IPS-15b (cell line): ENCODE results near the gene PXDN.
"Not testable (repeated sequence)": the region's sequence is repeated elsewhere in the genome, so short reads cannot be mapped to it uniquely, and the experiment has no call there.

Experiments used
- H3K27me3 ChIP-seq: one replicate; pipeline ENCODE4 v1.6.1; 2013; ENCODE audit warnings: low read length; ENCODE audit not compliant: control insufficient read depth, insufficient read depth
- H3K36me3 ChIP-seq: one replicate; pipeline ENCODE4 v1.6.1; 2013; ENCODE audit warnings: low read length; ENCODE audit not compliant: control insufficient read depth, insufficient read depth
- H3K4me1 ChIP-seq: one replicate; pipeline ENCODE4 v1.6.1; 2013; ENCODE audit warnings: mild to moderate bottlenecking, low read length; ENCODE audit not compliant: control insufficient read depth, insufficient read depth
- H3K4me3 ChIP-seq: one replicate; pipeline ENCODE4 v1.5.1; 2013; ENCODE audit warnings: low read depth, low read length
- H3K9ac ChIP-seq: one replicate; pipeline ENCODE4 v1.6.1; 2013; ENCODE audit warnings: low read depth, mild to moderate bottlenecking, low read length
- H3K9me3 ChIP-seq: one replicate; pipeline ENCODE4 v1.6.1; 2013; ENCODE audit warnings: mild to moderate bottlenecking, low read length; ENCODE audit not compliant: control insufficient read depth, insufficient read depth

PXDN gene

GRCh38 chr2:1742301-1742680 is 2.0 kb downstream of the PXDN start:
- H3K27me3 ChIP-seq, result peaks cover 23% of the 10 kb centered on the region
- H3K9me3 ChIP-seq, result no peaks in the 10 kb centered on the region
- peak overlapping the region; percentile 47 for H3K9ac ChIP-seq
- H3K4me1 ChIP-seq, result peaks cover 4% of the 10 kb centered on the region
- peak overlapping the region; percentile 72 for H3K4me3 ChIP-seq
- no peaks in the 10 kb centered on the region for H3K36me3 ChIP-seq

- H3K9ac ChIP-seq, result peak overlapping the region; percentile 47
- peaks cover 20% of the 10 kb centered on the region for H3K27me3 ChIP-seq
- no peaks in the 10 kb centered on the region for H3K9me3 ChIP-seq
- H3K36me3 ChIP-seq, result no peaks in the 10 kb centered on the region
- H3K4me1 ChIP-seq, result peaks cover 4% of the 10 kb centered on the region
- H3K4me3 ChIP-seq, result peak overlapping the region; percentile 72
These were observed 2.5 kb downstream of the PXDN start for GRCh38 chr2:1741851-1742250.

GRCh38 chr2:1740716-1741589 is 3.4 kb downstream of the PXDN start:
- H3K27me3 ChIP-seq, result peaks cover 11% of the 10 kb centered on the region
- no peaks in the 10 kb centered on the region for H3K9me3 ChIP-seq
- H3K36me3 ChIP-seq, result no peaks in the 10 kb centered on the region
- H3K4me1 ChIP-seq, result peaks cover 4% of the 10 kb centered on the region
- no peak overlapping the region for H3K9ac ChIP-seq
- H3K4me3 ChIP-seq, result no peak overlapping the region

- Histone ChIP-seq H3K27me3 (peaks cover 3% of the 10 kb centered on the region), H3K9me3 (no peaks in the 10 kb centered on the region), H3K36me3 (no peaks in the 10 kb centered on the region), H3K4me1 (peaks cover 4% of the 10 kb centered on the region), H3K4me3 (no peak overlapping the region), H3K9ac (no peak overlapping the region)
These were observed 4.2 kb downstream of the PXDN start for GRCh38 chr2:1739961-1740715.

GRCh38 chr2:1739322-1739957 is 4.9 kb downstream of the PXDN start:
- Histone ChIP-seq H3K9ac (no peak overlapping the region), H3K36me3 (no peaks in the 10 kb centered on the region), H3K4me3 (no peak overlapping the region), H3K9me3 (no peaks in the 10 kb centered on the region), H3K4me1 (peaks cover 4% of the 10 kb centered on the region), H3K27me3 (peaks cover 3% of the 10 kb centered on the region)

GRCh38 chr2:1738646-1739302 is 5.5 kb downstream of the PXDN start:
- no peaks in the 10 kb centered on the region for H3K36me3 ChIP-seq
- no peak overlapping the region for H3K9ac ChIP-seq
- no peak overlapping the region for H3K4me3 ChIP-seq
- peaks cover 3% of the 10 kb centered on the region for H3K27me3 ChIP-seq
- H3K4me1 ChIP-seq, result peaks cover 4% of the 10 kb centered on the region
- no peaks in the 10 kb centered on the region for H3K9me3 ChIP-seq

GRCh38 chr2:1738163-1738562 is 6.2 kb downstream of the PXDN start:
- Histone ChIP-seq H3K9ac (no peak overlapping the region), H3K4me1 (peaks cover 4% of the 10 kb centered on the region), H3K4me3 (no peak overlapping the region), H3K36me3 (no peaks in the 10 kb centered on the region), H3K27me3 (peaks cover 3% of the 10 kb centered on the region), H3K9me3 (no peaks in the 10 kb centered on the region)

GRCh38 chr2:1736997-1737480 is 7.3 kb downstream of the PXDN start:
- H3K9me3 ChIP-seq, result no peaks in the 10 kb centered on the region
- no peaks in the 10 kb centered on the region for H3K36me3 ChIP-seq
- H3K4me3 ChIP-seq, result no peak overlapping the region
- no peak overlapping the region for H3K9ac ChIP-seq
- no peaks in the 10 kb centered on the region for H3K27me3 ChIP-seq
- peaks cover under 1% of the 10 kb centered on the region for H3K4me1 ChIP-seq

GRCh38 chr2:1736045-1736444 is 8.3 kb downstream of the PXDN start:
- Histone ChIP-seq H3K9me3 (no peaks in the 10 kb centered on the region), H3K4me1 (no peaks in the 10 kb centered on the region)

GRCh38 chr2:1733298-1733697 is 11.0 kb downstream of the PXDN start:
- not testable (repeated sequence) for H3K4me3 ChIP-seq, H3K4me1 ChIP-seq, H3K9ac ChIP-seq, H3K27me3 ChIP-seq, H3K9me3 ChIP-seq, H3K36me3 ChIP-seq

More at GRCh38 chr2:1736045-1736444, 8.3 kb downstream of the PXDN start:
- H3K4me3 ChIP-seq, result no peak overlapping the region
- H3K27me3 ChIP-seq, result no peaks in the 10 kb centered on the region
- no peak overlapping the region for H3K9ac ChIP-seq
- no peaks in the 10 kb centered on the region for H3K36me3 ChIP-seq
